PFSK-1 (cell line): ENCODE data around the gene CCNI.

Experiments
- FOXP2 ChIP-seq: optimal IDR thresholded peaks from 2 replicates; pipeline ENCODE3; 2011; ENCODE audit warnings: borderline replicate concordance, control low read depth, inconsistent platforms; ENCODE audit not compliant: insufficient read depth; ENCODE audit errors: extremely low read length, extremely low read depth
- POLR2AphosphoS5 ChIP-seq: IDR thresholded peaks from 2 replicates; pipeline ENCODE4 v1.6.1; 2012; ENCODE audit warnings: low read depth, mild to moderate bottlenecking, control low read depth, low read length, moderate library complexity
- REST ChIP-seq, 2 experiments: IDR thresholded peaks; 2 replicates each; pipeline versions ENCODE4 v1.6.1 to v1.8.0; 2011 to 2012; ENCODE audit warnings: low read depth in 2 of 2, low read length in 2 of 2, control low read depth in 1 of 2, inconsistent platforms in 1 of 2, mild to moderate bottlenecking in 1 of 2, moderate library complexity in 1 of 2; ENCODE audit not compliant: insufficient read depth in 1 of 2
- SIN3A ChIP-seq: IDR thresholded peaks from 2 replicates; pipeline ENCODE4 v1.6.1; 2012; ENCODE audit warnings: mild to moderate bottlenecking, low read length, moderate library complexity, borderline replicate concordance; ENCODE audit not compliant: insufficient read depth
- TAF1 ChIP-seq: IDR thresholded peaks from 2 replicates; pipeline ENCODE4 v1.6.1; 2012; ENCODE audit warnings: low read length, control low read depth, borderline replicate concordance; ENCODE audit not compliant: insufficient read depth

CCNI gene

GRCh38 chr4:77078401-77078800, 2.6 kb upstream of the CCNI start:
- TF ChIP-seq TAF1 (no peak), POLR2AphosphoS5 (no peak), FOXP2 (no peak), REST (IDR thresholded peaks at IDR 0.05; ENCODE audit: insufficient read depth in 1 of 2, low read depth in 2 of 2, low read length in 2 of 2) (no peak), SIN3A (no peak)

- no peak for TF ChIP-seq SIN3A
- no peak for TF ChIP-seq REST (IDR thresholded peaks at IDR 0.05; ENCODE audit: insufficient read depth in 1 of 2, low read depth in 2 of 2, low read length in 2 of 2)
These were observed 1.3 kb upstream of the CCNI start for GRCh38 chr4:77076889-77077635.

GRCh38 chr4:77074981-77075855, 571 bp downstream of the CCNI start:
- TF ChIP-seq SIN3A (peak; percentile 11; the same call in 1 of the 2 replicates), POLR2AphosphoS5 (no peak)

- TF ChIP-seq TAF1 (no peak), FOXP2 (no peak), POLR2AphosphoS5 (no peak), SIN3A (no peak), REST (IDR thresholded peaks at IDR 0.05; ENCODE audit: insufficient read depth in 1 of 2, low read depth in 2 of 2, low read length in 2 of 2) (no peak)
These were observed 1.4 kb downstream of the CCNI start for GRCh38 chr4:77074381-77074831.

GRCh38 chr4:77073981-77074380, 1.8 kb downstream of the CCNI start:
- no peak for TF ChIP-seq REST (IDR thresholded peaks at IDR 0.05; ENCODE audit: insufficient read depth in 1 of 2, low read depth in 2 of 2, low read length in 2 of 2)
- no peak for TF ChIP-seq TAF1
- TF ChIP-seq FOXP2, result no peak
- TF ChIP-seq SIN3A, result no peak
- TF ChIP-seq POLR2AphosphoS5, result no peak
